HepG2 (cell line): ENCODE results near the gene DDX50. TPM values are rescaled to one million over a fixed set of nuclear protein-coding genes. Genes with fewer than 3 reads are reported as not detected.

Source experiments
- ARHGAP35 ChIP-seq: sonication (generic); formaldehyde crosslinking; IDR thresholded peaks from 2 replicates; pipeline ENCODE4 v1.9.0; 2022; ENCODE audit warnings: mild to moderate bottlenecking, inconsistent platforms, moderate library complexity, missing genetic modification reagents, borderline replicate concordance
- CREM ChIP-seq, 2 experiments: sonication (generic) in 1 of 2; formaldehyde crosslinking in 1 of 2; IDR thresholded peaks; 2 replicates each; pipeline versions ENCODE4 v1.4.0 to v1.6.1; 2016 to 2020; ENCODE audit warnings: antibody characterized with exemption in 1 of 2, mild to moderate bottlenecking in 1 of 2, missing genetic modification reagents in 1 of 2
- ETV6 ChIP-seq: sonication (generic); formaldehyde crosslinking; conservative IDR thresholded peaks from 2 replicates; pipeline ENCODE4 v1.4.0; 2020; ENCODE audit warnings: missing genetic modification reagents
- FOSL2 ChIP-seq: sonication (generic); formaldehyde crosslinking; IDR thresholded peaks from 2 replicates; pipeline ENCODE4 v1.4.0; 2020; ENCODE audit warnings: missing genetic modification reagents
- ISL2 ChIP-seq: sonication (generic); formaldehyde crosslinking; IDR thresholded peaks from 2 replicates; pipeline ENCODE4 v1.5.0; 2020; ENCODE audit warnings: missing genetic modification reagents
- RFXAP ChIP-seq: sonication (generic); formaldehyde crosslinking; IDR thresholded peaks from 2 replicates; pipeline ENCODE4 v1.4.0; 2020; ENCODE audit warnings: missing genetic modification reagents, borderline replicate concordance
- ZGPAT ChIP-seq: IDR thresholded peaks from 2 replicates; pipeline ENCODE4 v1.6.1; 2016; ENCODE audit warnings: mild to moderate bottlenecking
- ZNF234 ChIP-seq: sonication (generic); formaldehyde crosslinking; conservative IDR thresholded peaks from 2 replicates; pipeline ENCODE4 v1.5.1; 2020; ENCODE audit warnings: mild to moderate bottlenecking, missing genetic modification reagents
- ZNF251 ChIP-seq: sonication (generic); formaldehyde crosslinking; IDR thresholded peaks from 2 replicates; pipeline ENCODE4 v1.9.0; 2021; ENCODE audit warnings: mild to moderate bottlenecking, missing genetic modification reagents
- ZNF749 ChIP-seq: sonication (generic); formaldehyde crosslinking; IDR thresholded peaks from 2 replicates; pipeline ENCODE4 v1.8.0; 2022; ENCODE audit warnings: mild to moderate bottlenecking, missing genetic modification reagents, moderate library complexity, borderline replicate concordance
- polyA plus RNA-seq, 8 experiments: library from polyadenylated mRNA; depleted of rRNA in 3 of 8; stranded (reverse) in 7 of 8; unstranded in 1 of 8; fragments of >200 nt; fragmentation: Illumina TruSeq in 4 of 8; extraction: Trizol in 4 of 8; gene quantifications; 2 replicates each; pipeline versions ENCODE4 v1.2.1 to v1.2.3, GENCODE V29; 2011 to 2016; ENCODE audit warnings: low read depth in 4 of 8, missing spikeins in 1 of 8, mixed read lengths in 1 of 8; ENCODE audit not compliant: insufficient read depth in 1 of 8
- total RNA-seq, 5 experiments: library from RNA; depleted of rRNA; stranded (reverse); fragments of >200 nt; fragmentation: Illumina TruSeq; extraction: Trizol; gene quantifications; 2 replicates each; pipeline ENCODE4 v1.2.3, GENCODE V29; 2016; ENCODE audit warnings: low read depth in 1 of 5
- TF ChIP-seq, protein P1 (sequence below): sonication (generic); formaldehyde crosslinking; IDR thresholded peaks from 2 replicates; pipeline ENCODE4 v1.4.0; 2020; ENCODE audit warnings: missing genetic modification reagents, borderline replicate concordance
- TF ChIP-seq, protein P2 (sequence below): sonication (generic); formaldehyde crosslinking; IDR thresholded peaks from 2 replicates; pipeline ENCODE4 v1.5.0; 2020; ENCODE audit warnings: mild to moderate bottlenecking, missing genetic modification reagents, borderline replicate concordance
- TF ChIP-seq, protein P3 (sequence below): sonication (generic); formaldehyde crosslinking; IDR thresholded peaks from 2 replicates; pipeline ENCODE4 v1.4.0; 2020; ENCODE audit warnings: missing genetic modification reagents, borderline replicate concordance
- TF ChIP-seq, protein P4 (sequence below): sonication (generic); formaldehyde crosslinking; IDR thresholded peaks from 2 replicates; pipeline ENCODE4 v1.8.1; 2022; ENCODE audit warnings: mild to moderate bottlenecking, missing genetic modification reagents

The DDX50 gene
- total and polyA plus RNA-seq, 2 of the 13 experiments (the other 11 are each of a cell fraction or from before 2014, with no cell fraction given), result 19.0 to 38.2 TPM

DNA sequence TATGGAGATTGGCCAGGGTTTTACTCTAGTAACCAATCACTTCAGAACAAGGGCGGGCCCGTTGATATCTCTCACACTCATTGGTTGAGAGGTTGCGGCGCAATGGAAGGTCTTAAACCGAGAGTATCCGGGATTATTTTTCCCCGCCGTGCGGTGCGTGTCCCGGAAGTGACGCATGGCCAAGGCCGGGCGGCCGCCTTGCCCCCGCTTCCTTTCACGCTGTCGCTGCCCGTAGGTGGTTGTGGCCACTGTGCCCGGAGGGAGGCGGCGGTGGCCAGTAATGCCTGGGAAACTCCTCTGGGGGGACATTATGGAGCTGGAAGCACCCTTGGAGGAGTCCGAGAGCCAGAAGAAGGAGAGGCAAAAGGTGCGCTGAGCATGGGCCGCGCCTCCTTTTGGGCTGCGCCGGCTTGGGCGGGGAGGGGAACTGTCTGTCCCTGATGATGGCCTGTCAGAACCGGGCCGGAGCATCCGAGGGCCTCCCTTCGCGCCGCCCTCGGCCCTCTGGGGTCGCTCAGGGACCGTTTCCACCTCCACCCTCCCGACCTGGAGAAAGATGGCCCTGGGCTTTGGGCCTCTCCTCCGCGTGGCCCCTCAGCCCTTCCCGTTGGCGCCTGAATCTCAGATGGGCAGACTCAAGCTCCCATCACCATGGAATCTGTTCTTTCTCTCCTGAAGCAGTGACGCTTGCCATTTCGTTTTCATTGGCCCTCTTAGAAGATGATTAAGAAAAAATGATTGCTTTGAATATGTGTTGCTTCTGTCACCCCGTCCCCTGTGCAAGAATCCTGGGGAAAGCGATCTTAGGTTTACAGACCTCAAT, at the start of gene DDX50 (continued):
- TF ChIP-seq, protein P1, sequence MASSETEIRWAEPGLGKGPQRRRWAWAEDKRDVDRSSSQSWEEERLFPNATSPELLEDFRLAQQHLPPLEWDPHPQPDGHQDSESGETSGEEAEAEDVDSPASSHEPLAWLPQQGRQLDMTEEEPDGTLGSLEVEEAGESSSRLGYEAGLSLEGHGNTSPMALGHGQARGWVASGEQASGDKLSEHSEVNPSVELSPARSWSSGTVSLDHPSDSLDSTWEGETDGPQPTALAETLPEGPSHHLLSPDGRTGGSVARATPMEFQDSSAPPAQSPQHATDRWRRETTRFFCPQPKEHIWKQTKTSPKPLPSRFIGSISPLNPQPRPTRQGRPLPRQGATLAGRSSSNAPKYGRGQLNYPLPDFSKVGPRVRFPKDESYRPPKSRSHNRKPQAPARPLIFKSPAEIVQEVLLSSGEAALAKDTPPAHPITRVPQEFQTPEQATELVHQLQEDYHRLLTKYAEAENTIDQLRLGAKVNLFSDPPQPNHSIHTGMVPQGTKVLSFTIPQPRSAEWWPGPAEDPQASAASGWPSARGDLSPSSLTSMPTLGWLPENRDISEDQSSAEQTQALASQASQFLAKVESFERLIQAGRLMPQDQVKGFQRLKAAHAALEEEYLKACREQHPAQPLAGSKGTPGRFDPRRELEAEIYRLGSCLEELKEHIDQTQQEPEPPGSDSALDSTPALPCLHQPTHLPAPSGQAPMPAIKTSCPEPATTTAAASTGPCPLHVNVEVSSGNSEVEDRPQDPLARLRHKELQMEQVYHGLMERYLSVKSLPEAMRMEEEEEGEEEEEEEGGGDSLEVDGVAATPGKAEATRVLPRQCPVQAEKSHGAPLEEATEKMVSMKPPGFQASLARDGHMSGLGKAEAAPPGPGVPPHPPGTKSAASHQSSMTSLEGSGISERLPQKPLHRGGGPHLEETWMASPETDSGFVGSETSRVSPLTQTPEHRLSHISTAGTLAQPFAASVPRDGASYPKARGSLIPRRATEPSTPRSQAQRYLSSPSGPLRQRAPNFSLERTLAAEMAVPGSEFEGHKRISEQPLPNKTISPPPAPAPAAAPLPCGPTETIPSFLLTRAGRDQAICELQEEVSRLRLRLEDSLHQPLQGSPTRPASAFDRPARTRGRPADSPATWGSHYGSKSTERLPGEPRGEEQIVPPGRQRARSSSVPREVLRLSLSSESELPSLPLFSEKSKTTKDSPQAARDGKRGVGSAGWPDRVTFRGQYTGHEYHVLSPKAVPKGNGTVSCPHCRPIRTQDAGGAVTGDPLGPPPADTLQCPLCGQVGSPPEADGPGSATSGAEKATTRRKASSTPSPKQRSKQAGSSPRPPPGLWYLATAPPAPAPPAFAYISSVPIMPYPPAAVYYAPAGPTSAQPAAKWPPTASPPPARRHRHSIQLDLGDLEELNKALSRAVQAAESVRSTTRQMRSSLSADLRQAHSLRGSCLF (CRISPR knock-in tag), result no peak
- peak; percentile 62; the same call in 1 of the 2 replicates for TF ChIP-seq RFXAP
- no peak for TF ChIP-seq ZNF251 (CRISPR knock-in tag)
- TF ChIP-seq CREM (IDR thresholded peaks at IDR 0.05), result peak; percentile 97
- TF ChIP-seq CREM (CRISPR knock-in tag; IDR thresholded peaks at IDR 0.05), result no peak
- TF ChIP-seq, protein P2, sequence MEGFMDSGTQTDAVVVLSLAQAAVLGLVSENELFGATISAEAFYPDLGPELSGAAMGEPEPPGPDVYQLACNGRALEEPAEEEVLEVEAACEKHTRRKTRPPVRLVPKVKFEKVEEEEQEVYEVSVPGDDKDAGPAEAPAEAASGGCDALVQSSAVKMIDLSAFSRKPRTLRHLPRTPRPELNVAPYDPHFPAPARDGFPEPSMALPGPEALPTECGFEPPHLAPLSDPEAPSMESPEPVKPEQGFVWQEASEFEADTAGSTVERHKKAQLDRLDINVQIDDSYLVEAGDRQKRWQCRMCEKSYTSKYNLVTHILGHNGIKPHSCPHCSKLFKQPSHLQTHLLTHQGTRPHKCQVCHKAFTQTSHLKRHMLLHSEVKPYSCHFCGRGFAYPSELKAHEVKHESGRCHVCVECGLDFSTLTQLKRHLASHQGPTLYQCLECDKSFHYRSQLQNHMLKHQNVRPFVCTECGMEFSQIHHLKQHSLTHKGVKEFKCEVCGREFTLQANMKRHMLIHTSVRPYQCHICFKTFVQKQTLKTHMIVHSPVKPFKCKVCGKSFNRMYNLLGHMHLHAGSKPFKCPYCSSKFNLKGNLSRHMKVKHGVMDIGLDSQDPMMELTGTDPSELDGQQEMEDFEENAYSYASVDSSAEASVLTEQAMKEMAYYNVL (CRISPR knock-in tag), result no peak
- peak; percentile 79; the same call in 1 of the 2 replicates for TF ChIP-seq ARHGAP35 (CRISPR knock-in tag)
- peak; percentile 47; the same call in 1 of the 2 replicates for TF ChIP-seq ZNF749 (CRISPR knock-in tag)
- peak; percentile 63; the same call in 1 of the 2 replicates for TF ChIP-seq ETV6 (CRISPR knock-in tag)
- peak; percentile 35; the same call in 1 of the 2 replicates for TF ChIP-seq FOSL2 (CRISPR knock-in tag)
- peak; percentile 68; the same call in 1 of the 2 replicates for TF ChIP-seq ZGPAT (CRISPR knock-in tag)
- TF ChIP-seq, protein P3, sequence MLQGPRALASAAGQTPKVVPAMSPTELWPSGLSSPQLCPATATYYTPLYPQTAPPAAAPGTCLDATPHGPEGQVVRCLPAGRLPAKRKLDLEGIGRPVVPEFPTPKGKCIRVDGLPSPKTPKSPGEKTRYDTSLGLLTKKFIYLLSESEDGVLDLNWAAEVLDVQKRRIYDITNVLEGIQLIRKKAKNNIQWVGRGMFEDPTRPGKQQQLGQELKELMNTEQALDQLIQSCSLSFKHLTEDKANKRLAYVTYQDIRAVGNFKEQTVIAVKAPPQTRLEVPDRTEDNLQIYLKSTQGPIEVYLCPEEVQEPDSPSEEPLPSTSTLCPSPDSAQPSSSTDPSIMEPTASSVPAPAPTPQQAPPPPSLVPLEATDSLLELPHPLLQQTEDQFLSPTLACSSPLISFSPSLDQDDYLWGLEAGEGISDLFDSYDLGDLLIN (CRISPR knock-in tag), result peak; percentile 82; the same call in 1 of the 2 replicates
- TF ChIP-seq ISL2 (CRISPR knock-in tag), result no peak; the same call in 1 of the 2 replicates
- TF ChIP-seq ZNF234 (CRISPR knock-in tag), result 0 out of 2 replicates have a peak, but pooled peaks have one; percentile 49
- TF ChIP-seq, protein P4, sequence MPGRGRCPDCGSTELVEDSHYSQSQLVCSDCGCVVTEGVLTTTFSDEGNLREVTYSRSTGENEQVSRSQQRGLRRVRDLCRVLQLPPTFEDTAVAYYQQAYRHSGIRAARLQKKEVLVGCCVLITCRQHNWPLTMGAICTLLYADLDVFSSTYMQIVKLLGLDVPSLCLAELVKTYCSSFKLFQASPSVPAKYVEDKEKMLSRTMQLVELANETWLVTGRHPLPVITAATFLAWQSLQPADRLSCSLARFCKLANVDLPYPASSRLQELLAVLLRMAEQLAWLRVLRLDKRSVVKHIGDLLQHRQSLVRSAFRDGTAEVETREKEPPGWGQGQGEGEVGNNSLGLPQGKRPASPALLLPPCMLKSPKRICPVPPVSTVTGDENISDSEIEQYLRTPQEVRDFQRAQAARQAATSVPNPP, result peak; percentile 9; the same call in 1 of the 2 replicates
